ENCODE measurements around the gene KIDINS220.

The KIDINS220 gene

GRCh38 chr2:8790739-8791162 is 46.7 kb downstream of the KIDINS220 start:
- no peak for DNase-seq (ENCODE audit: low read depth)
- H3K4me3 ChIP-seq (ENCODE audit: low read depth, low read length): no peak overlapping the region
- no peak for TF ChIP-seq CTCF (conservative IDR thresholded peaks at IDR 0.05; ENCODE audit: low read depth, low read length)

GRCh38 chr2:8786463-8786862 is 51.0 kb downstream of the KIDINS220 start:
- TF ChIP-seq CTCF (conservative IDR thresholded peaks at IDR 0.05; ENCODE audit: low read depth, low read length): no peak
- no peak for DNase-seq (ENCODE audit: low read depth)
- H3K4me3 ChIP-seq (ENCODE audit: low read depth, low read length): no peak overlapping the region

GRCh38 chr2:8779795-8780671 is 57.4 kb downstream of the KIDINS220 start:
- DNase-seq (ENCODE audit: low read depth): no peak
- no peak overlapping the region for H3K4me3 ChIP-seq (ENCODE audit: low read depth, low read length)
- no peak for TF ChIP-seq CTCF (conservative IDR thresholded peaks at IDR 0.05; ENCODE audit: low read depth, low read length)

- no peak for DNase-seq (ENCODE audit: low read depth)
- no peak for TF ChIP-seq CTCF (conservative IDR thresholded peaks at IDR 0.05; ENCODE audit: low read depth, low read length)
- no peak overlapping the region for H3K4me3 ChIP-seq (ENCODE audit: low read depth, low read length)
Observed at GRCh38 chr2:8774371-8774770, 63.0 kb downstream of the KIDINS220 start.

- no peak for DNase-seq (ENCODE audit: low read depth)
- no peak overlapping the region for H3K4me3 ChIP-seq (ENCODE audit: low read depth, low read length)
- no peak for TF ChIP-seq CTCF (conservative IDR thresholded peaks at IDR 0.05; ENCODE audit: low read depth, low read length)
Observed at GRCh38 chr2:8767324-8767723, 70.1 kb downstream of the KIDINS220 start.

- TF ChIP-seq CTCF (conservative IDR thresholded peaks at IDR 0.05; ENCODE audit: low read depth, low read length): peak; percentile 68
- no peak overlapping the region for H3K4me3 ChIP-seq (ENCODE audit: low read depth, low read length)
- peak; percentile 74 for DNase-seq (ENCODE audit: low read depth)
Observed at GRCh38 chr2:8761529-8762164, 75.8 kb downstream of the KIDINS220 start.
